NCI-H2081 treated with DMSO at 0.1 percent for 48 hours (cell line): ENCODE results near the gene ZG16.

Source experiments
- DNase-seq: peaks from one replicate; lab custom pipeline; 2025; lab: John Stamatoyannopoulos, UW

ZG16 gene

DNA sequence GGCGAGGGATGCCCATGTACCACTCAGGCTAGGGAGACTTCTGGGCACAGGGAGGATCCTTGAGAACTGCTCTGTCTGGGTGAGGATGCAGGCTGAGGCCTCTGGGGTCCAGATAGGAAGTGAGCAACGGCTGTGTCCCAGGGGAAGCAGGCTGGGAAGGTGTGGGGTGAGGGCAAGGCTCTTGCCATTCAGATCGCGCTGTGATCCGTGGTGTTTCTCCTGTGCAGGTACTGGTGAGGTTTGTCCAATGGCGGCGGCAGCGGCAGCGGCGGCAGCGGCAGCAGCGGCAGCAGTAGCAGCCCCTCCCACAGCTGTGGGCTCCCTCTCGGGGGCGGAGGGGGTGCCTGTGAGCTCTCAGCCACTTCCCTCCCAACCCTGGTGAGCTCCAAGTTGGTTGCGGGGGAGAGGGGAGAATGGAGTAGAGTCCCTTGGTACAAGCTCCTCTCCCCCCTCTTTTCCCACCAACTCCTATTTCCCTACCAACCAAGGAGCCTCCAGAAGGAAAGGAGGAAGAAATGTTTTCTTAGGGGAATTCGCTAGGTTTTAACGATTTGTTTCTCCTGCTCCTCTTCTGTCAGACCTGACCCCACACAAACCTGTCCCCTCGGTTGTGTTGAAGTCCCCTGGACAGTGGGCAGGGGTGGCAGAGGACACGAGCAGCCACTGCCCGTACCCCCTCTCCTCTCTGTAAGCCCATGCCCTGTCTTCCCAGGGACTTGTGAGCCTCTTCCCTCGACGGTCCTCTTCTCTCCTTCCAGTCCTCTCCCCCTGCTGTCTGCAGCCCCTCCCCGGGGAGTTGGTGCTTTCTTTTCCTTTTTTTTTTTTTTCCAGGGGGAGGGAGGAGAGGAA, 32.0 kb downstream of the ZG16 start:
- no peak for DNase-seq

DNA sequence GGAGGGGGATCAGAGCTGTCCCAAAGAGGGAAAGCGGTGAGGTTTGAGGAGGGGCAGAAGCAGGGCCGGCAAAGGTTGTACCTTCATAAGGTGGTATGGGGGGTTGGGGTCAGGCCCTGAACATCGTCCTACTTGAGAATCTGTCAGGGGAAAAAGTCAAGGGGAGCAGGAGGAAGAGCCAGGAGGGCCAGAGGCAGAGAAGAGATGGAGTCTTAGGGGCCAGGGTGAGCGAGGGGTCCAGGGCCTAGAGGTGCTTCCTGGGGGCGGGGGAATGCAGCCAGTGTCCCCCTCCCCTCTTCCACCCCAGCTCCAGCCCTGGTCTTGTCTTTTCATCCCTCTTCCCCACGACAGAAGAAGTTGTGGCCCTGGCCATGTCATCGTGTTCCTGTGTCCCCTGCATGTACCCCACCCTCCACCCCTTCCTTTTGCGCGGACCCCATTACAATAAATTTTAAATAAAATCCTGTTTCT, 32.7 kb downstream of the ZG16 start:
- DNase-seq: no peak

GRCh38 chr16:29811170-29811895, 33.3 kb downstream of the ZG16 start:
- DNase-seq: no peak

DNA sequence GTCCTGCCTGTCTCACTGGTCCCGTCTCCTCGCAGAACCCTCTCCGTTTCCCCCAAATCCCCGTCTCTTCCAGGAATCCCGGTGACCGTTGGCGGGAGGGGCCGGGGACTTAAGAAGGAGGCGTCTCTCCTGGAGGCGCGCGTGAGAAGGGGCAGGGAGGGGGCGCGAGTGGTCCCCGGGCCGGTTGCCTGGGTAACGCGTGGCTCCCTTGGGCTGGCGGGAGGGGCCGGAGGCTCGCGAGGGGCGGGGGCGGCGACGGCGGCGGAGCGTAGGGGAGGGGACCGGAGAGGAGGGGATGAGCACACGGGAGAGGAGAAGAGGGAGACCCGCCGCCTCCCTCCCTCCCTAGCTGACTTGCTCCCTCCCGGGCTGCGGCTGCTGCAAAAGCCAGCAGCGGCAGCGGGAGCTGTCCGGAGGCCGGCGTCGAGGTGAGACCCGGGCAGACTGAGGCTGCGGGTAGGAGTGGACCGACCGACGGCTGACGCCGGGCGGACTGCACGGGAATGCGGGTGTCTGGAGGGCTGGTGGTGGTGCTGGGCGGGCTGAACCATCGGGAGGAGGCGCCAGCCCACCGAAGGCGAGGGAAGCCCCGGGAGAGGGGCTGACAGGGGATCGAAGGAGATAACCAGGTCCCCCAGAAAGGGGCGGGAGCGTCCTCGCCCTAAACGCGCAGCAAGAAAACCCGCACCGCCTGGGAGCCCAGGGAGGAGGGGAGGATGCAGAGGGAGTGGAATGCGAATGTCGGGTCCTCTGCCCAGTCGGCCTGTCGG, 34.0 kb downstream of the ZG16 start, which contains the start of gene PRRT2:
TSS of gene PRRT2 (plus strand) at position 298 of the 770 bp plus-strand sequence. CDS start 862 bp downstream, outside the sequence.
- DNase-seq: no peak

DNA sequence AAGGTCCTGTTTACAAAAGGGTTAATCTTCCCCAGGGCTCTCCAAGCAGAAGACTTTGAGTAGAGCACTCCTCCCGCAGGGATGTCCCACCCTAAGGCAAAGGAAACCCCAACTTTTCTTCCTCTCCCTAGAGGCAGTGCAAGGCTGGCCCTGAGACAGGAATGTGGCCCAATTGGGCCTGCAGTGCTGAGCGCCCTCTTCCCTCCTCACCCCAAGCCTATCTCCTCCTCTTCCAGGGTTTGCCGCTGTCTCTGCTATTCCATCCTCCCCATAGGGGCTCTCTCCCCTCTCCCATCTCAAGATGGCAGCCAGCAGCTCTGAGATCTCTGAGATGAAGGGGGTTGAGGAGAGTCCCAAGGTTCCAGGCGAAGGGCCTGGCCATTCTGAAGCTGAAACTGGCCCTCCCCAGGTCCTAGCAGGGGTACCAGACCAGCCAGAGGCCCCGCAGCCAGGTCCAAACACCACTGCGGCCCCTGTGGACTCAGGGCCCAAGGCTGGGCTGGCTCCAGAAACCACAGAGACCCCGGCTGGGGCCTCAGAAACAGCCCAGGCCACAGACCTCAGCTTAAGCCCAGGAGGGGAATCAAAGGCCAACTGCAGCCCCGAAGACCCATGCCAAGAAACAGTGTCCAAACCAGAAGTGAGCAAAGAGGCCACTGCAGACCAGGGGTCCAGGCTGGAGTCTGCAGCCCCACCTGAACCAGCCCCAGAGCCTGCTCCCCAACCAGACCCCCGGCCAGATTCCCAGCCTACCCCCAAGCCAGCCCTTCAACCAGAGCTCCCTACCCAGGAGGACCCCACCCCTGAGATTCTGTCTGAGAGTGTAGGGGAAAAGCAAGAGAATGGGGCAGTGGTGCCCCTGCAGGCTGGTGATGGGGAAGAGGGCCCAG, 34.9 kb downstream of the ZG16 start:
- no peak for DNase-seq

GRCh38 chr16:29813644-29814562, 35.8 kb downstream of the ZG16 start:
- DNase-seq: no peak

GRCh38 chr16:29814592-29814991, 36.5 kb downstream of the ZG16 start:
- DNase-seq: no peak

- no peak for DNase-seq
These were observed 37.1 kb downstream of the ZG16 start for GRCh38 chr16:29815032-29815721.

- peak; percentile 92 for DNase-seq
These were observed 38.0 kb downstream of the ZG16 start, which contains the start of gene PAGR1 for GRCh38 chr16:29815793-29816693. PAGR1 (plus strand) TSS chr16:29816152; CDS start chr16:29816526, 374 bp downstream.

DNA sequence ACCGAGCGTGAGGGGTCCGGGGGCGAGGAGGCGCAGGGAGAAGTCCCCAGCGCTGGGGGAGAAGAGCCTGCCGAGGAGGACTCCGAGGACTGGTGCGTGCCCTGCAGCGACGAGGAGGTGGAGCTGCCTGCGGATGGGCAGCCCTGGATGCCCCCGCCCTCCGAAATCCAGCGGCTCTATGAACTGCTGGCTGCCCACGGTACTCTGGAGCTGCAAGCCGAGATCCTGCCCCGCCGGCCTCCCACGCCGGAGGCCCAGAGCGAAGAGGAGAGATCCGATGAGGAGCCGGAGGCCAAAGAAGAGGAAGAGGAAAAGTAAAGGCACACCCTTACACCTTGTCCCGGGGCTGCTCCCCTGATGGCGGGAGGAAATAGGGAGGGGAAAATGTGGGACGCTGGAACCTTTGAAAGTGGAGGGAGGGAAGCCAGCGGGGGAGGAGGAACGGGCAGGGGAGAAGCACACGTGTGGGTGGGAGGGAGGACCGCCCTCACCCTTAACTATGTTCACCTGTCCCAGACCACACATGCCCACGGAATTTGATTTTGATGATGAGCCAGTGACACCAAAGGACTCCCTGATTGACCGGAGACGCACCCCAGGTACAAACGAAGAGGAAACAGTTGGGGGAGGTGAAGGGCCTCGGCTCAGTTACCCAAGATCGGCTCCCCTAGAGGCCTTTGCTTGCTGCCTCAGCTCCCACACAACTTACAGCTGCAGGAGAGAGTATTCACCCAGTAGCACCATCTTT, 38.8 kb downstream of the ZG16 start:
- DNase-seq: no peak

DNA sequence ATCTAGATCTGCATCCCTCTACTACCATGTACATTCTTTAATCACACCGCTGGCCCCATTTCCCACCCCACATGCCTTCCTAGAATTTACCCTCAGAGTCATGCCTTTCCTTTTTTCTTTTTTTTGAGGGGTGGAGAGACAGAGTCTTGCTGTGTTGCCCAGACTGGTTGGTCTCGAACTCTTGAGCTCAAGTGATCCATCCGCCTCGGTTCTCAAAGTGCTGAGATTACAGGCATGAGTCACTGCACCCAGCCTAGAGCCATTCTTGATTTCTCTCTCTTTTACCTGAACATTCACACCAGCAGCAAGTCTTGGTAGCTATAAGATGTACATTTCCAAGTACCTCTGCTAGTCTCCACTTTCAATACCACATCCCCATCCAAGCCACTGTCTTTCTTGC, 40.0 kb downstream of the ZG16 start:
- DNase-seq: no peak

DNA sequence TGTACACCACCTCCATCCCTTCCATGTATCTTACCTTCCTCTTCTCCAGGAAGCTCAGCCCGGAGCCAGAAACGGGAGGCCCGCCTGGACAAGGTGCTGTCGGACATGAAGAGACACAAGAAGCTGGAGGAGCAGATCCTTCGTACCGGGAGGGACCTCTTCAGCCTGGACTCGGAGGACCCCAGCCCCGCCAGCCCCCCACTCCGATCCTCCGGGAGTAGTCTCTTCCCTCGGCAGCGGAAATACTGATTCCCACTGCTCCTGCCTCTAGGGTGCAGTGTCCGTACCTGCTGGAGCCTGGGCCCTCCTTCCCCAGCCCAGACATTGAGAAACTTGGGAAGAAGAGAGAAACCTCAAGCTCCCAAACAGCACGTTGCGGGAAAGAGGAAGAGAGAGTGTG, 41.5 kb downstream of the ZG16 start:
- no peak for DNase-seq

GRCh38 chr16:29820271-29820701, 42.2 kb downstream of the ZG16 start, which contains the start of gene MVP:
MVP (plus strand) TSS chr16:29820462; CDS start chr16:29830550, 10,088 bp downstream.
- no peak for DNase-seq

GRCh38 chr16:29820730-29821642, 42.9 kb downstream of the ZG16 start:
- DNase-seq: no peak

DNA sequence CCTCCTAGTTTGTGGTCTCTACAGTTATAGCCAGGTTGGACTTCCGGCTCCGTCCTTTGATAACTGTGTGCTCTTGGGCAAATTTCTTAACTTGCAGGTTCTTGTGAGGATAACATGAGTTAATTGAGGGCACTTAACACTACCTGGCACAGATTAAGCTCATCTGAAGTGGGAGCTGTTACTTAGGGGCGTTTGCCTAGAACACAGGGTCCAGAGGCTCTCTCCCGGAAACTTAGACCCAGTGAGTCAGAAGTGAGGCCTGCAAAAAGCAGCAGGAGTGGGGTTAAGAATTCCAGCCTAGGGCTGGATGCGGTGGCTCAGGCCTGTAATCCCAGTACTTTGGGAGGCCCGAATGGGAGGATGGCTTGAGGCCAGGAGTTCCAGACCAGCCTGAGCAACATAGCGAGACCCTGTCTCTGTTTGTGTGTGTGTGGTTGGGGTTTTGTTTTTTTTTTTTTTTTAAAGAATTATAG, 43.6 kb downstream of the ZG16 start:
- DNase-seq: no peak

GRCh38 chr16:29824589-29825144, 46.6 kb downstream of the ZG16 start:
- DNase-seq: no peak
